ENCODE measurements around the gene KCNC4. TPM values are rescaled to one million over a fixed set of nuclear protein-coding genes. Genes with fewer than 3 reads are reported as not detected.
A peak's percentile ranks its signal among the peaks of the same experiment; 100 is the strongest.

KCNC4 gene
- total RNA-seq, 1 experiment from 2014 or later: 8.9 TPM

DNA sequence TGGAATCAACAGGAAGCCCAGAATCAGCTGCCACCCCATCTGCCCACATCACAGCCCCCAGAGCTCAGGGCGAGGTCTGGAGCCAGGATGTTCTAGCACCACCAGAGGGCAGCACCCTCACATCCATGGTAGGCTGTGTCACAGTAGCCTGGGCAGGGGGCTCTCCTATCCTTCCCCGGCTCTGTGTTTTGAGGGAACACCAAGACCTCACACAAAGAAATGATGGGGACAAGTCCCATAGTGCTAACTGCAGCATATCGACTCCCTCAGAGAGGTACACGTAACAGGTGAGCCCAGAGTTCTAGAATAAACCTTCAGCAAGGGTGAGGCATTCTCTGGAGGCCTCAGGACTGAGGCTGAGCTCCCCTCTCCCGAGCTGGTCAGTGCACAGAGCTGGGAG, 2.3 kb upstream of the KCNC4 start:
- Histone ChIP-seq H2BK5ac (ENCODE audit: insufficient read length, low read length) (no peak overlapping the region), H4K5ac (ENCODE audit: insufficient read length, low read depth, low read length) (no peak overlapping the region), H2BK15ac (ENCODE audit: low read depth, low read length) (no peak overlapping the region), H3K4me1 (ENCODE audit: insufficient read depth, low read length) (no peaks in the 10 kb centered on the region; the same call in 1 of the 2 replicates), H3K27ac (ENCODE audit: insufficient read length, low read depth, low read length) (no peak overlapping the region), H2AK5ac (ENCODE audit: insufficient read length, low read length) (no peak overlapping the region), H4K91ac (ENCODE audit: insufficient read length, low read depth, low read length) (no peak overlapping the region), H3K4me2 (ENCODE audit: insufficient read depth, insufficient read length, low read length) (no peak overlapping the region), H3K14ac (ENCODE audit: insufficient read depth, low read length) (no peak overlapping the region), H3K23me2 (ENCODE audit: insufficient read length, low read depth, low read length, poor library complexity, severe bottlenecking) (peaks cover 19% of the 10 kb centered on the region), H2BK120ac (ENCODE audit: low read depth, low read length, poor library complexity, severe bottlenecking) (no peak overlapping the region), H3T11ph (ENCODE audit: low read length) (no peak overlapping the region), H3K9ac (ENCODE audit: extremely low read depth, insufficient read length, low read length) (no peak overlapping the region), H3K79me1 (ENCODE audit: insufficient read depth, low read depth, low read length, poor library complexity, severe bottlenecking) (no peaks in the 10 kb centered on the region), H4K20me1 (ENCODE audit: control insufficient read depth, insufficient read depth, insufficient read length) (no peaks in the 10 kb centered on the region), H2BK12ac (ENCODE audit: insufficient read length, low read depth, low read length) (no peak overlapping the region), H3K4ac (ENCODE audit: low read depth, low read length) (no peak overlapping the region), H3K9me3 (ENCODE audit: control insufficient read depth, low read depth, low read length) (no peaks in the 10 kb centered on the region), H4K8ac (replicated peaks; ENCODE audit: insufficient read length, low read depth, low read length) (no peak overlapping the region), H3K27me3 (ENCODE audit: insufficient read depth, low read length) (peaks cover 9% of the 10 kb centered on the region; the same call in 1 of the 2 replicates), H3K23ac (ENCODE audit: insufficient read length, low read depth, low read length) (no peak overlapping the region), H3K56ac (ENCODE audit: insufficient read length, low read depth, low read length) (no peak overlapping the region), H2AFZ (ENCODE audit: low read length) (no peak overlapping the region), H2BK20ac (ENCODE audit: low read depth, low read length, poor library complexity, severe bottlenecking) (no peak overlapping the region), H3K18ac (ENCODE audit: insufficient read length, low read depth, low read length) (no peak overlapping the region), H3K79me2 (ENCODE audit: insufficient read depth, low read length) (no peaks in the 10 kb centered on the region)
- no CpG with 5 or more reads among the region's 5 CpGs for WGBS (ENCODE audit: extremely low coverage, insufficient read length, low lambda C conversion rate)
- Mint-ChIP-seq H3K4me1 (peaks cover 24 to 31% of the 10 kb centered on the region in 2 experiments), H3K36me3 (ENCODE audit: insufficient read depth in 1 of 3, low read depth in 3 of 3) (peaks cover 0 to 2% (median 0%) of the 10 kb centered on the region in 3 experiments; a peak in 2 of 7 replicates), H3K27ac (no peak overlapping the region; a peak in 1 of 7 replicates), H3K27me3 (ENCODE audit: low read depth) (peaks cover 37% of the 10 kb centered on the region), H3K9me3 (no peaks in the 10 kb centered on the region; a peak in 2 of 5 replicates), H3K4me3 (no peak overlapping the region)
- TF ChIP-seq CTCF (conservative IDR thresholded peaks at IDR 0.05): peak; percentile 94
- DNase-seq: peak; percentile 86

All from H9 (cell line).